GM13977 (cell line): ENCODE measurements around the gene PAXX.

Experiments used
- DNase-seq: peaks from one replicate; pipeline ENCODE4 v3.0.0; 2012; ENCODE audit warnings: low spot score
- in situ Hi-C: fragments of 300-500 bp; cut with MboI; formaldehyde crosslinking; loops from one replicate; pipeline ENCODE4 v1.12.0; 2022; ENCODE audit warnings: low sequenced_read_pairs, low pct_unique_long_range_greater_than_20kb, mixed read lengths, inconsistent platforms; ENCODE audit not compliant: unreplicated experiment
- TF ChIP-seq, protein P1 (sequence below): IDR thresholded peaks from 2 replicates; pipeline ENCODE4 v1.5.1; 2012; ENCODE audit warnings: mild to moderate bottlenecking, control low read depth; ENCODE audit not compliant: insufficient read depth; ENCODE audit errors: extremely low read depth, missing control alignments

Gene PAXX

GRCh38 chr9:136995772-136996311 lies 3.6 kb downstream of the PAXX start:
- TF ChIP-seq, protein P1, sequence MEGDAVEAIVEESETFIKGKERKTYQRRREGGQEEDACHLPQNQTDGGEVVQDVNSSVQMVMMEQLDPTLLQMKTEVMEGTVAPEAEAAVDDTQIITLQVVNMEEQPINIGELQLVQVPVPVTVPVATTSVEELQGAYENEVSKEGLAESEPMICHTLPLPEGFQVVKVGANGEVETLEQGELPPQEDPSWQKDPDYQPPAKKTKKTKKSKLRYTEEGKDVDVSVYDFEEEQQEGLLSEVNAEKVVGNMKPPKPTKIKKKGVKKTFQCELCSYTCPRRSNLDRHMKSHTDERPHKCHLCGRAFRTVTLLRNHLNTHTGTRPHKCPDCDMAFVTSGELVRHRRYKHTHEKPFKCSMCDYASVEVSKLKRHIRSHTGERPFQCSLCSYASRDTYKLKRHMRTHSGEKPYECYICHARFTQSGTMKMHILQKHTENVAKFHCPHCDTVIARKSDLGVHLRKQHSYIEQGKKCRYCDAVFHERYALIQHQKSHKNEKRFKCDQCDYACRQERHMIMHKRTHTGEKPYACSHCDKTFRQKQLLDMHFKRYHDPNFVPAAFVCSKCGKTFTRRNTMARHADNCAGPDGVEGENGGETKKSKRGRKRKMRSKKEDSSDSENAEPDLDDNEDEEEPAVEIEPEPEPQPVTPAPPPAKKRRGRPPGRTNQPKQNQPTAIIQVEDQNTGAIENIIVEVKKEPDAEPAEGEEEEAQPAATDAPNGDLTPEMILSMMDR: no peak
- in situ Hi-C loops: no loop called here
- no peak for DNase-seq

DNA sequence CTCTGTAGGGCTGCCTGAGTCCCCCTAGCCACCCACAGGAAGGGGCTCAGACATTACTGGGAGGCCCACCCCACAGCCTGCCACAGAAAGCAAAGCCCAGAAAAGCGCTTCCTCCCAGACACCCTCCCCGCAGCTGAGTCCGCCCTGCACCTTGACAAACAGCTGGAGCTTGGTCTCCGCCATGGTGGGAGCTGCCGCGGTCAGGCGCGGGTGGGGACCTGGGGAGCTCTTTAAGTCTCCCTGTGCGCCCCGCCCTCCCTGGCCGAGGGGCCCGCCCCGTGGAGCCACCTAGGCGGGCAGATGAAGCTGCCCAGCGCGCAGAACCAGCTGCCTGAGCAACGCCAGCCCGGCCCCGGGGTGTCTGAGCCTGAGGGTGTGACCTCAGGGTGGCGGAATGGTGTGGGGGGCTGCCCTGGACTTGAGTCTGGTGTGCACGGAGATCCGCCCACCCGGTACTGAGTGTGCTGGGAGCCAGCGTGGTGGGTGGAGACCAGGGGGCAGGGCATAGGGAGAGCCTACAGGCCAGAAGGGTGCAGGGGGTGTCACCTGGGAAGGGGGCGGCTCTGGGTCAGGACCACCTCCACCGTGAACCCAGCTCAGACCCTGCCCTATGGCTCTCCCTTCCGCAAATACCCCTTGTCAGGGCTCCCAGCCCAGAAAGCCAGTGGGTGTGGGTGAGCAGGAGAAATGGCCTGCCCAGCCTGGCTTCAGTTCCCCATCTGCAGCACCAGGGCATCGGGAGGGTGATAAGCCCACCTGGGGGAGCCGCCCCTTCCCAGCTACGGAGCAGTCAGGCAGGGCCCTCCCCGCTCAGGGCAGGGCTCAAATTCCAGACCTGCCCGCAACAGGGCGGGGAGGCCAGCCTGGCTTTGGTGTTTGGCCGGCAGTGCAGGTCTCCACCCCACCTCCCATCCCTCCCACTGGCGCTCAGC lies 4.4 kb downstream of the PAXX start, which contains the start of gene CLIC3:
TSS of gene CLIC3 (minus strand) at position 208 of the 932 bp plus-strand sequence. CDS start at position 183, 25 bp downstream.
- DNase-seq: no peak
- in situ Hi-C loops: no loop called here
- TF ChIP-seq, protein P1: no peak

- no peak for DNase-seq
- TF ChIP-seq, protein P1: no peak
- in situ Hi-C loops: no loop called here
Measured at GRCh38 chr9:136997371-136997770, 5.1 kb downstream of the PAXX start.

GRCh38 chr9:136997830-136998234 lies 5.6 kb downstream of the PAXX start:
- DNase-seq: no peak
- TF ChIP-seq, protein P1: peak; percentile 14
- in situ Hi-C loops: no loop called here

DNA sequence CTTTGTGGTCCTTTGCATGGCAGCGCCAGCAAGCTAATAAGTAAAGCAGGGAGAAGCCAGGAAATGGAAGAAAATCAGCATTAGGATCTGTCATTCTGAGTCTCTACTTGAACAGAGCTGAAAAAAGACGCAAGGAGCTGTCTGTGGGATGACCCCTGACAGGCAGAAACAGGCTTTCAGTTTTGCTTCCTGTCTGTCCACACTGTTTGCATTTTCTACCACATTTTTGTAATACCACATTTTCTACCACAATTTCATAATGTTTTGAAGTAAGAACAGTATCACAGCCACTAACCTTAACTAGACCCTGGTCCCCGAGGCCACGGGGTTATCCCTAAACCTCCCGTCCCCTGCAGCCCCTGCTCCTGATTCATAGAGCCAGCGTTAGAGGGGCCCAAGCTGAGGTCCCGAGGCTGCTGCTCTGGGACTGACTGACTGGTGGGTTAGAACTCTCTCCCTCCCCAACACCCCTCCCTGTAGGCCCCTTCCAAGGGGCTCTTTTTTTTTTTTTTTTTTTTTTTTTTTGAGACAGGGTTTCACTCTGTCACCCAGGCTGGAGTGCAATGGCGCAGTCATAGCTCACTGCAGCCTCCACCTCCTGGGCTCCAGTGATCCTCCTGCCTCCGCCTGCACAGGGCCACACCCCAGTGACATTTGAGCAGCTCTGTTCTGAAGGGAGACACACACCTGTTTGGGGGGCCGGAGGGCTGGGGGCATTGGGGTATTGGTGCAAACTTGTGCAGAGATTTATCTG lies 8.1 kb downstream of the PAXX start:
- in situ Hi-C loops: no loop called here
- TF ChIP-seq, protein P1: no peak
- peak; percentile 92 for DNase-seq

GRCh38 chr9:137001857-137002645 lies 9.8 kb downstream of the PAXX start:
- in situ Hi-C loops: no loop called here
- TF ChIP-seq, protein P1: no peak
- no peak for DNase-seq
